GM23338 (cell line): ENCODE data around the gene ARFIP2. TPM values are rescaled to one million over a fixed set of nuclear protein-coding genes. Genes with fewer than 3 reads are reported as not detected.

ENCODE experiments used
- ATAC-seq: fragments of 200-7000 bp; cut with Tn5 transposase; 3 replicates; pipeline ENCODE4 v1.9.1; 2020
- DNase-seq: peaks from one replicate; pipeline ENCODE4 v3.0.0-alpha.2; 2015; ENCODE audit warnings: low spot score
- H2AFZ ChIP-seq: fragments of 200-600 bp; sonication (generic); 2 replicates; pipeline ENCODE4 v1.8.0; 2016; ENCODE audit warnings: antibody characterized with exemption, mild to moderate bottlenecking, moderate library complexity
- H3F3A ChIP-seq: fragments of 200-600 bp; sonication (generic); replicated peaks from 2 replicates; pipeline ENCODE4 v1.8.0; 2017; ENCODE audit warnings: antibody characterized with exemption, mixed run types, low read depth
- H3K27ac ChIP-seq: fragments of 200-600 bp; sonication (generic); 2 replicates; pipeline ENCODE4 v1.6.1; 2016; ENCODE audit warnings: low read depth
- H3K27me3 ChIP-seq: fragments of 200-600 bp; sonication (generic); 2 replicates; pipeline ENCODE4 v1.8.0; 2016; ENCODE audit warnings: mild to moderate bottlenecking, mixed run types, moderate library complexity; ENCODE audit not compliant: insufficient read depth
- H3K36me3 ChIP-seq: fragments of 200-600 bp; sonication (generic); 2 replicates; pipeline ENCODE4 v1.8.0; 2016; ENCODE audit warnings: mild to moderate bottlenecking; ENCODE audit not compliant: insufficient read depth
- H3K4me1 ChIP-seq: fragments of 200-600 bp; sonication (generic); 2 replicates; pipeline ENCODE4 v1.8.0; 2016; ENCODE audit warnings: mild to moderate bottlenecking, moderate library complexity; ENCODE audit not compliant: insufficient read depth
- H3K4me2 ChIP-seq: fragments of 200-600 bp; sonication (generic); 2 replicates; pipeline ENCODE4 v1.7.1; 2017; ENCODE audit warnings: mixed run types
- H3K4me3 ChIP-seq: fragments of 200-600 bp; sonication (generic); 2 replicates; pipeline ENCODE4 v1.6.1; 2016; ENCODE audit warnings: mixed run types
- H3K79me2 ChIP-seq: fragments of 200-600 bp; sonication (generic); replicated peaks from 2 replicates; pipeline ENCODE4 v1.8.0; 2017; ENCODE audit warnings: mild to moderate bottlenecking; ENCODE audit not compliant: insufficient read depth
- H3K9me2 ChIP-seq: fragments of 200-600 bp; sonication (generic); 2 replicates; pipeline ENCODE4 v1.8.0; 2017; ENCODE audit not compliant: insufficient read depth
- H4K20me1 ChIP-seq: fragments of 200-600 bp; sonication (generic); replicated peaks from 2 replicates; pipeline ENCODE4 v1.8.0; 2017; ENCODE audit warnings: mild to moderate bottlenecking; ENCODE audit not compliant: insufficient read depth
- H3K27ac Mint-ChIP-seq: 2 replicates; pipeline ENCODE4 v1.8.0; 2020; ENCODE audit warnings: inconsistent platforms, mild to moderate bottlenecking, moderate library complexity, mixed read lengths
- H3K27me3 Mint-ChIP-seq: 3 replicates; pipeline ENCODE4 v1.8.0; 2022; ENCODE audit warnings: low read depth, mild to moderate bottlenecking, moderate library complexity, mixed read lengths, inconsistent platforms; ENCODE audit not compliant: insufficient read depth, poor library complexity
- H3K36me3 Mint-ChIP-seq: 3 replicates; pipeline ENCODE4 v1.8.0; 2021; ENCODE audit warnings: low read depth, mild to moderate bottlenecking, inconsistent platforms, moderate library complexity, mixed read lengths
- H3K4me1 Mint-ChIP-seq: 3 replicates; pipeline ENCODE4 v1.8.0; 2020; ENCODE audit warnings: mild to moderate bottlenecking, inconsistent platforms, mixed read lengths
- H3K4me3 Mint-ChIP-seq: 3 replicates; pipeline ENCODE4 v1.8.0; 2021; ENCODE audit warnings: moderate library complexity, mild to moderate bottlenecking, inconsistent platforms, mixed read lengths
- H3K9me3 Mint-ChIP-seq: 3 replicates; pipeline ENCODE4 v1.8.0; 2020; ENCODE audit warnings: moderate library complexity, mild to moderate bottlenecking, inconsistent platforms, mixed read lengths
- EZH2 ChIP-seq: fragments of 200-600 bp; sonication (generic); IDR thresholded peaks from one replicate; pipeline ENCODE4 v1.8.0; 2017; ENCODE audit warnings: antibody characterized with exemption, mild to moderate bottlenecking, low read depth; ENCODE audit not compliant: unreplicated experiment
- JUNB ChIP-seq: IDR thresholded peaks from one replicate; pipeline ENCODE4 v1.6.1; 2016; ENCODE audit warnings: antibody characterized with exemption; ENCODE audit not compliant: unreplicated experiment
- NANOG ChIP-seq: IDR thresholded peaks from 2 replicates; pipeline ENCODE4 v1.6.1; 2016; ENCODE audit warnings: antibody characterized with exemption, borderline replicate concordance
- POLR2AphosphoS5 ChIP-seq: IDR thresholded peaks from 2 replicates; pipeline ENCODE4 v1.6.1; 2016; ENCODE audit warnings: antibody characterized with exemption, low read depth
- STAT1 ChIP-seq: IDR thresholded peaks from one replicate; pipeline ENCODE4 v1.6.1; 2016; ENCODE audit warnings: antibody characterized with exemption; ENCODE audit not compliant: unreplicated experiment
- ZNF331 ChIP-seq: fragments of 250-450 bp; sonication (Bioruptor Pico); IDR thresholded peaks from 2 replicates; pipeline ENCODE4 v1.5.0; 2020; ENCODE audit warnings: low read depth, mild to moderate bottlenecking, moderate library complexity
- polyA plus RNA-seq: library from polyadenylated mRNA; unstranded; fragments of >200 nt; fragmentation: Nextera tagmentation; extraction: Ambion mirVana; gene quantifications from 2 replicates; pipeline ENCODE4 v1.2.1, GENCODE V29; 2016
- total RNA-seq: library from RNA; depleted of rRNA; stranded (reverse); fragments of >200 nt; shearing (Covaris generic); gene quantifications from 2 replicates; pipeline ENCODE4 v1.2.3, GENCODE V29; 2014
- TF ChIP-seq, protein P1 (sequence below), 2 experiments: fragments of 200-600 bp in 1 of 2; sonication (generic) in 1 of 2; conservative IDR thresholded peaks; 2 replicates each; pipeline versions ENCODE4 v1.5.1 to v1.6.1; 2016 to 2017; ENCODE audit warnings: antibody characterized with exemption in 2 of 2, low read depth in 2 of 2, mild to moderate bottlenecking in 2 of 2, moderate library complexity in 1 of 2
- TF ChIP-seq, protein P2 (sequence below): IDR thresholded peaks from one replicate; pipeline ENCODE4 v1.6.1; 2018; ENCODE audit warnings: antibody characterized with exemption; ENCODE audit not compliant: unreplicated experiment
- TF ChIP-seq, protein P3 (sequence below): IDR thresholded peaks from 2 replicates; pipeline ENCODE4 v1.6.1; 2016; ENCODE audit warnings: antibody characterized with exemption

ARFIP2 gene
- total and polyA plus RNA-seq, 2 experiments from 2014 or later = 35.4 to 61.5 TPM

DNA sequence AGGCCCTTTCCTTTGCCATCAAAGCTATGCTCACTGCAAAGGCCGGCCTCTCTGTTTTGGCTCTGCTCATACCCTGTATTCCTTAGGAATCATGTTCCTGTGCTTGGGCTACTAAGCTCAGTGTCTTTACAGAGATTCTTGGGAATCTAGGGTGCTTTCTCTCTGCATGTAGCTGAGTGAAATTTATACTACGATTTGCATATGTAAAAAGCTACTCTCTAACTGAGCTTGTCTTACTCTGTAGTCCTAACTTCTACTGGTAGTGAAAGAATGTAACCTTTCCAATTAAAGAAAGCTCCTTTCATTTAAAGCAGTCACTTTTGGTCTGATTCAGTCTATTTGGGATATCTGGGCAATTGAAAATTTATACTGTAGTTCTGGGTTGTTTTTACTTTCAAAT, 48.1 kb upstream of the ARFIP2 start:
- Mint-ChIP-seq H3K4me3 (no peak overlapping the region), H3K9me3 (no peaks in the 10 kb centered on the region), H3K36me3 (no peaks in the 10 kb centered on the region), H3K27me3 (peaks cover 2% of the 10 kb centered on the region), H3K4me1 (no peaks in the 10 kb centered on the region), H3K27ac (no peak overlapping the region)
- no peaks in the 10 kb centered on the region for H3F3A ChIP-seq
- no peaks in the 10 kb centered on the region for H3K79me2 ChIP-seq
- DNase-seq = no peak
- H3K27me3 ChIP-seq = no peaks in the 10 kb centered on the region
- no peaks in the 10 kb centered on the region for H4K20me1 ChIP-seq
- no peak overlapping the region for H3K4me3 ChIP-seq
- no peak for TF ChIP-seq NANOG
- no peak for TF ChIP-seq EZH2
- TF ChIP-seq, protein P1, sequence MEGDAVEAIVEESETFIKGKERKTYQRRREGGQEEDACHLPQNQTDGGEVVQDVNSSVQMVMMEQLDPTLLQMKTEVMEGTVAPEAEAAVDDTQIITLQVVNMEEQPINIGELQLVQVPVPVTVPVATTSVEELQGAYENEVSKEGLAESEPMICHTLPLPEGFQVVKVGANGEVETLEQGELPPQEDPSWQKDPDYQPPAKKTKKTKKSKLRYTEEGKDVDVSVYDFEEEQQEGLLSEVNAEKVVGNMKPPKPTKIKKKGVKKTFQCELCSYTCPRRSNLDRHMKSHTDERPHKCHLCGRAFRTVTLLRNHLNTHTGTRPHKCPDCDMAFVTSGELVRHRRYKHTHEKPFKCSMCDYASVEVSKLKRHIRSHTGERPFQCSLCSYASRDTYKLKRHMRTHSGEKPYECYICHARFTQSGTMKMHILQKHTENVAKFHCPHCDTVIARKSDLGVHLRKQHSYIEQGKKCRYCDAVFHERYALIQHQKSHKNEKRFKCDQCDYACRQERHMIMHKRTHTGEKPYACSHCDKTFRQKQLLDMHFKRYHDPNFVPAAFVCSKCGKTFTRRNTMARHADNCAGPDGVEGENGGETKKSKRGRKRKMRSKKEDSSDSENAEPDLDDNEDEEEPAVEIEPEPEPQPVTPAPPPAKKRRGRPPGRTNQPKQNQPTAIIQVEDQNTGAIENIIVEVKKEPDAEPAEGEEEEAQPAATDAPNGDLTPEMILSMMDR (conservative IDR thresholded peaks at IDR 0.05; ENCODE audit: low read depth in 2 of 2) = no peak
- TF ChIP-seq, protein P2, sequence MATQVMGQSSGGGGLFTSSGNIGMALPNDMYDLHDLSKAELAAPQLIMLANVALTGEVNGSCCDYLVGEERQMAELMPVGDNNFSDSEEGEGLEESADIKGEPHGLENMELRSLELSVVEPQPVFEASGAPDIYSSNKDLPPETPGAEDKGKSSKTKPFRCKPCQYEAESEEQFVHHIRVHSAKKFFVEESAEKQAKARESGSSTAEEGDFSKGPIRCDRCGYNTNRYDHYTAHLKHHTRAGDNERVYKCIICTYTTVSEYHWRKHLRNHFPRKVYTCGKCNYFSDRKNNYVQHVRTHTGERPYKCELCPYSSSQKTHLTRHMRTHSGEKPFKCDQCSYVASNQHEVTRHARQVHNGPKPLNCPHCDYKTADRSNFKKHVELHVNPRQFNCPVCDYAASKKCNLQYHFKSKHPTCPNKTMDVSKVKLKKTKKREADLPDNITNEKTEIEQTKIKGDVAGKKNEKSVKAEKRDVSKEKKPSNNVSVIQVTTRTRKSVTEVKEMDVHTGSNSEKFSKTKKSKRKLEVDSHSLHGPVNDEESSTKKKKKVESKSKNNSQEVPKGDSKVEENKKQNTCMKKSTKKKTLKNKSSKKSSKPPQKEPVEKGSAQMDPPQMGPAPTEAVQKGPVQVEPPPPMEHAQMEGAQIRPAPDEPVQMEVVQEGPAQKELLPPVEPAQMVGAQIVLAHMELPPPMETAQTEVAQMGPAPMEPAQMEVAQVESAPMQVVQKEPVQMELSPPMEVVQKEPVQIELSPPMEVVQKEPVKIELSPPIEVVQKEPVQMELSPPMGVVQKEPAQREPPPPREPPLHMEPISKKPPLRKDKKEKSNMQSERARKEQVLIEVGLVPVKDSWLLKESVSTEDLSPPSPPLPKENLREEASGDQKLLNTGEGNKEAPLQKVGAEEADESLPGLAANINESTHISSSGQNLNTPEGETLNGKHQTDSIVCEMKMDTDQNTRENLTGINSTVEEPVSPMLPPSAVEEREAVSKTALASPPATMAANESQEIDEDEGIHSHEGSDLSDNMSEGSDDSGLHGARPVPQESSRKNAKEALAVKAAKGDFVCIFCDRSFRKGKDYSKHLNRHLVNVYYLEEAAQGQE = no peak
- TF ChIP-seq POLR2AphosphoS5 = no peak
- no peak for TF ChIP-seq JUNB
- TF ChIP-seq ZNF331 (CRISPR knock-in tag) = no peak
- TF ChIP-seq STAT1 = no peak
- H2AFZ ChIP-seq = no peak overlapping the region
- H3K4me1 ChIP-seq = no peaks in the 10 kb centered on the region
- H3K9me2 ChIP-seq = no peaks in the 10 kb centered on the region
- ATAC-seq = no peak
- H3K4me2 ChIP-seq = no peak overlapping the region
- H3K27ac ChIP-seq = no peak overlapping the region
- H3K36me3 ChIP-seq = no peaks in the 10 kb centered on the region

- H3K4me2 ChIP-seq = no peak overlapping the region
- H2AFZ ChIP-seq = no peak overlapping the region
- H3K79me2 ChIP-seq = no peaks in the 10 kb centered on the region
- no peaks in the 10 kb centered on the region for H3K27me3 ChIP-seq
- DNase-seq (no peak), ATAC-seq (no peak)
- Mint-ChIP-seq H3K36me3 (no peaks in the 10 kb centered on the region), H3K4me3 (no peak overlapping the region), H3K27me3 (peaks cover 2% of the 10 kb centered on the region), H3K4me1 (no peaks in the 10 kb centered on the region), H3K9me3 (no peaks in the 10 kb centered on the region), H3K27ac (no peak overlapping the region)
- no peak overlapping the region for H3K27ac ChIP-seq
- H3K4me1 ChIP-seq = no peaks in the 10 kb centered on the region
- no peaks in the 10 kb centered on the region for H4K20me1 ChIP-seq
- no peaks in the 10 kb centered on the region for H3K9me2 ChIP-seq
- no peak overlapping the region for H3K4me3 ChIP-seq
- TF ChIP-seq POLR2AphosphoS5 = no peak
- TF ChIP-seq ZNF331 (CRISPR knock-in tag) = no peak
- no peak for TF ChIP-seq EZH2
- TF ChIP-seq, protein P3, sequence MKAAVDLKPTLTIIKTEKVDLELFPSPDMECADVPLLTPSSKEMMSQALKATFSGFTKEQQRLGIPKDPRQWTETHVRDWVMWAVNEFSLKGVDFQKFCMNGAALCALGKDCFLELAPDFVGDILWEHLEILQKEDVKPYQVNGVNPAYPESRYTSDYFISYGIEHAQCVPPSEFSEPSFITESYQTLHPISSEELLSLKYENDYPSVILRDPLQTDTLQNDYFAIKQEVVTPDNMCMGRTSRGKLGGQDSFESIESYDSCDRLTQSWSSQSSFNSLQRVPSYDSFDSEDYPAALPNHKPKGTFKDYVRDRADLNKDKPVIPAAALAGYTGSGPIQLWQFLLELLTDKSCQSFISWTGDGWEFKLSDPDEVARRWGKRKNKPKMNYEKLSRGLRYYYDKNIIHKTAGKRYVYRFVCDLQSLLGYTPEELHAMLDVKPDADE = no peak
- H3K36me3 ChIP-seq = no peaks in the 10 kb centered on the region; the same call in 1 of the 2 replicates
- H3F3A ChIP-seq = no peaks in the 10 kb centered on the region
Observed at GRCh38 chr11:6526411-6527135, 45.4 kb upstream of the ARFIP2 start.
